NCI-H2227 (cell line): ENCODE results near the gene CYP3A7.
"Not testable (repeated sequence)": the region's sequence is repeated elsewhere in the genome, so short reads cannot be mapped to it uniquely, and the experiment has no call there.

Experiments used
- DNase-seq: peaks from one replicate; lab custom pipeline; 2025; ENCODE audit not compliant: unreplicated experiment; lab: John Stamatoyannopoulos, UW

Gene CYP3A7

DNA sequence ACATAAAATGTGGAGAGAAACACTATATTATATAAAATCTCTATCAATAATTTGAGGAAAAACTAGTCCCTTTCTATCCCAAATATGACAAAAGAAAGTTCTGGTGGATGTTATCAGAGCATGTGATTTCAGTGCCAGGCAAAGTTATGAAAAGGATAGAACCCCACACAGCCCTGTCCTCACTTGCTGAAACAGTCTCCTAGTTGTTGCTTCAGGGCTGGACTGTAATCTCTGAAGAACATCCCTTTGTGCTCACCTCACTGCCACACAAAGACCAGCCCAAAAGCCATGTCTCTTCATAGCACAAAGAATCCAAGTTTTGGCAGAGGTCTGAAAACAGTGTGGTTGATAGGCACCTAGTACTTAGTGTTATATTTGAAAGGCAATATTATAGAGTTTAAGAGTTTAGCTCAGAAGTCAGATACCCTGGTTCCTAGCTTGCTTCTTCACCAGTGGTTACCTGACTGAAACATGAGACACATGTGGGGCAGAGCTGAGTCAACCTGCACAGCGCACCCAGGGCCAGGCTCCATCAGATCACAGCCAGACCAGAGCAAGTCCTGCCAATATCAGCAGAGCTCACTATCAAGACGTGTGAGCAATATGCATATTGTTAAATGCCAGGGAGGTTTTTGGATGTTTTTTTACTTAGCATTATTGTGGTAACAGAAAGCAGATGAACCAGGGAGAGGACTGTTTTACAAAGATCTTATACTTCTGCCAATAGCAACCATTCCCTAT is 25.0 kb downstream of the CYP3A7 start:
- DNase-seq: no peak

DNA sequence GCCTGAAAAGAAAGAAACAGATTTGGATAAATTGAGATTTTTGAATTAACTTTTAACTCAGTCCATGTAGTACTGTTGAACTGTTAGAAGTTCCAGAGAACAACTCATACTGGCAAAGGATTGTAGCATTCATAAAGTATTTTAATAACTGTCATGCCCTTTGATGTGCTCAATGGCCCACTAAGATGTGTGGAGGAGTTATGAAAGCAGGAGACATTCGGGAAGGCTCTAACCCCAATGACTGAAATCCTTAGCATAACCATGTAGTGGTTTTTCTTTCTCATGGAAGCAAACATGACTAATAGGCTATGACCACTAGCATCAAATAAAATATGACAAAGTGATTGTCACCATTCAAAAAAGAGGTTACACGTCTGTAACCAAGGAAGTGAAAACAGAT is 25.7 kb downstream of the CYP3A7 start:
- no peak for DNase-seq

DNA sequence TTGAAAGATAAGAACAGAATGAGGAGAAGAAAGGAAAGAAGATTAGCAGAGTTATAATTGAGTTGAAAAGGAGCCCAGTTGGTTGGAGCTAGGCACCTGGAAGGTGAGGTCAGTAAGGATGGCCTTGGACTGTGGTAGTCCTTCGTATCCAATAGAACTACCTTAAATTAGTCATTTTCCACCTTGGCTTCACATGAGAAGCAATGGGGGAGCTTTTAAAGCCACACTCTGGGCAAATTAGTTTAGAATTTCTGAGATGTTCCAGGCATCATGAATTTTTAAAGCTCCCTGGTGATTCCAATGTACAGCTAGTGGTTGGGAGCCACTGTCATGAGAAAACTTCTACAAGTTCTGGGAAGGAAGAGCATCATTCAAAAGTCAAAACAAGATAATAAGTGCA is 27.9 kb downstream of the CYP3A7 start:
- DNase-seq: peak; percentile 17

GRCh38 chr7:99699946-99700345 is 35.0 kb downstream of the CYP3A7 start:
- peak; percentile 16 for DNase-seq

GRCh38 chr7:99698867-99699730 is 35.9 kb downstream of the CYP3A7 start:
- not testable (repeated sequence) for DNase-seq

DNA sequence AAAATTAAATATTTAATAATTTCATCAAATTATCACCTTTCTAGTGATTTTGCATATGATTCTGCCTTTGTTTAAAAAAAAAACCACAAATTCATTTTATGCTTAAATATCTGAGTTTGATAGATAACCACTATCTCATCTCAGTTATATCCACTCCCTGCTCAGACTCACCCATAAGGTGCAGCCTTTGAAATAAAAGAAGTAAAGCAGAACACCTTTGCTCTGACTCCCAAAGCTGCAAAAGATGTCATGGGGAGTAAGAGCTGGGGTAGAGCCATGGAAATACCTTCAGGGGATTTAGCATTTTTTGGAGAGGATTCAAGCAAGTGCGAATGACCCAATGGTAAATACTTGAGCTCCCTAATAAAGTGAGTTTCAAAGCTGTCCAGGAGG is 40.1 kb downstream of the CYP3A7 start:
- DNase-seq: no peak

GRCh38 chr7:99694201-99694911 is 40.6 kb downstream of the CYP3A7 start:
- DNase-seq: no peak

DNA sequence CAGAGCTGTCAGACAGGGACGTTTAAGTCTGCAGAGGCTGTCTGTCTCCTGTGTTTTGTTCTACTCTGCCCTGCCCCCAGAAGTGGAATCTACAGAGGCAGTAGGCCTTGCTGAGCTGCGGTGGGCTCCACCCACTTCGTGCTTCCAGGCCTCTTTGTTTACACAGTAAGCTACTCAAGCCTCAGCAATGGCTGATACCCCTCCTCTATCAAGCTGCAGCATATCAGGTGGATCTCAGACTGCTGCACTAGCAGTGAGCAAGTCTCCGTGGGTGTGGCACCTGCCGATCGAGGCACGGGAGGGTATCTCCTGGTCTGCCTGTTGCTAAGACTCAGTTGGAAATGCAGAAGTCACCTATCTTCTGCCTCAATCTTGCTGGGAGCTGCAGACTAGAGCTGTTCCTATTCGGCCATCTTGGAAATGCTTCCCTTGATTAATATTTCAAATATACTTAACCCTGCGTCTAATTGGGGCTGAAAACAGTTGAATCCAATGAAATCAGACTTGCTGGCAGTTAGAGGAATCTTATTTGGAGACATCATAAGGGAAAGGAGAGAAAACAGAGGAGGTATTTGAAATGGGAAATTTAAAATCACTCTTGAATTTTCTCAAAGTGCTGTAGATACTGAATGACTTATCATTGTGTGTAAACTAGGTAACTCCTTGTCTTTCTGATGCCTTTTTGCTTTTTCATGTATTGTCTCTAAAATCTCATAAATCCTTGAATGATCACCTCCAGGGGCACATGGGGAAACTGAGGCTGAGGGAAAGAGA is 41.4 kb downstream of the CYP3A7 start:
- DNase-seq: peak; percentile 59

- no peak for DNase-seq
Observed at GRCh38 chr7:99693100-99693426, 41.9 kb downstream of the CYP3A7 start.

GRCh38 chr7:99692563-99692962 is 42.4 kb downstream of the CYP3A7 start:
- not testable (repeated sequence) for DNase-seq

- DNase-seq: not testable (repeated sequence)
Observed at GRCh38 chr7:99691658-99692057, 43.3 kb downstream of the CYP3A7 start.

DNA sequence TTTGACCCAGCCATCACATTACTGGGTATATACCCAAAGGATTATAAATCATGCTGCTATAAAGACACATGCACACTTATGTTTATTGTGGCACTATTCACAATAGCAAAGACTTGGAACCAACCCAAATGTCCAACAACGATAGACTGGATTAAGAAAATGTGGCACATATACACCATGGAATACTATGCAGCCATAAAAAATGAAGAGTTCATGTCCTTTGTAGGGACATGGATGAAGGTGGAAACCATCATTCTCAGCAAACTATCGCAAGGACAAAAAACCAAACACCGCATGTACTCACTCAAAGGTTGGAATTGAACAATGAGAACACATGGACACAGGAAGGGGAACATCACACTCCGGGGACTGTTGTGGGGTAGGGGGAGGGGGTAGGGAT is 44.1 kb downstream of the CYP3A7 start:
- DNase-seq: not testable (repeated sequence)

DNA sequence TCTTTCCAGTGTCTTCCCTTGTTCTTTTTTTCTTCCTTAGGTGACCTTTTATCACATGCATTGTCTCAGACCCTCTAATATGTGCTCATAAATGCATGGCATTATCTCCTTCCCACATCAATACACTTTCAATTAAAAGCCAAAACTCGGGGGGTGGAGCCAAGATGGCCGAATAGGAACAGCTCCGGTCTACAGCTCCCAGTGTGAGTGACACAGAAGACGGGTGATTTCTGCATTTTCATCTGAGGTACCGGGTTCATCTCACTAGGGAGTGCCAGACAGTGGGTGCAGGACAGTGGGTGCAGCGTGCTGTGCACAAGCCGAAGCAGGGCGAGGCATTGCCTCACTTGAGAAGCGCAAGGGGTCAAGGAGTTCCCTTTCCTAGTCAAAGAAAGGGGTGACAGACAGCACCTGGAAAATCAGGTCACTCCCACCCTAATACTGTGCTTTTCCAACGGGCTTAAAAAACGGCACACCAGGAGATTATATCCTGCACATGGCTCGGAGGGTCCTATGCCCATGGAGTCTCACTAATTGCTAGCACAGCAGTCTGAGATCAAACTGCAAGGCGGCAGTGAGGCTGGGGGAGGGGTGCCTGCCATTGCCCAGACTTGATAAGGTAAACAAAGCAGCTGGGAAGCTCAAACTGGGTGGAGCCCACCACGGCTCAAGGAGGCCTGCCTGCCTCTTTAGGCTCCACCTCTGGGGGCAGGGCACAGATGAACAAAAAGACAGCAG is 49.0 kb downstream of the CYP3A7 start:
- not testable (repeated sequence) for DNase-seq

DNA sequence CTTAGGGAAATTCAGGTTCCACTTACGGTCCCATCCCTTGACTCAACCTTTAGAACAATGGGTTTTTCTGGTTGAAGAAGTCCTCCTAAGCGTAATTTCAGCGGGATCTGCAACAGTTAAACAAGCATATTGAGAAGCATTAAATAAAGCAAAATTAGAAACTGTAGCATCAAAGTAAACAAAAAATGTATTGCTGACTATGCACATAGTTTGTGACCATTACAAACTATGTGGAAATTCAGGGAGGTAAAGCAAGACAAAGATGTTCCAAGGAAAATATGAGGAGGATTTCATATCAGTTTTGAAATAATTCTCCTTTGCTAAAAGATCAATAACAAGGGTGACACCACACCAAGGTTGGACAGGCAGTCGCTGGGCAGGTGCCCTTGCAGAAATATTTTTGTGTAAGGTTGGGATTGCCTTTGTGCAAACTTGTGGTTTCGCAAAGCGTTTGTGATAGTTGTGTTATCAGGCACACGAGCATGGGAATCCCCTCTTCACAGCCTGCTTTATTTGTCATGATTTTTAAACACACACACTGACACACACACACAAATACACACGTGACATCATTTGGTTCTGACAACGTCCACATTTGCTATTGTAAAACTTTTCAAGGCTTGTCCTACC is 49.8 kb downstream of the CYP3A7 start:
- DNase-seq: no peak

GRCh38 chr7:99679400-99680191 is 55.4 kb downstream of the CYP3A7 start, which contains the start of gene CYP3A5:
Gene CYP3A5, minus strand, starts transcription at chr7:99679996. Its CDS starts 100 bp downstream, at chr7:99679896.
- no peak for DNase-seq

- DNase-seq: no peak
Observed at GRCh38 chr7:99679032-99679399, 56.0 kb downstream of the CYP3A7 start.

- DNase-seq: no peak
Observed at GRCh38 chr7:99677648-99678045, 57.3 kb downstream of the CYP3A7 start.

DNA sequence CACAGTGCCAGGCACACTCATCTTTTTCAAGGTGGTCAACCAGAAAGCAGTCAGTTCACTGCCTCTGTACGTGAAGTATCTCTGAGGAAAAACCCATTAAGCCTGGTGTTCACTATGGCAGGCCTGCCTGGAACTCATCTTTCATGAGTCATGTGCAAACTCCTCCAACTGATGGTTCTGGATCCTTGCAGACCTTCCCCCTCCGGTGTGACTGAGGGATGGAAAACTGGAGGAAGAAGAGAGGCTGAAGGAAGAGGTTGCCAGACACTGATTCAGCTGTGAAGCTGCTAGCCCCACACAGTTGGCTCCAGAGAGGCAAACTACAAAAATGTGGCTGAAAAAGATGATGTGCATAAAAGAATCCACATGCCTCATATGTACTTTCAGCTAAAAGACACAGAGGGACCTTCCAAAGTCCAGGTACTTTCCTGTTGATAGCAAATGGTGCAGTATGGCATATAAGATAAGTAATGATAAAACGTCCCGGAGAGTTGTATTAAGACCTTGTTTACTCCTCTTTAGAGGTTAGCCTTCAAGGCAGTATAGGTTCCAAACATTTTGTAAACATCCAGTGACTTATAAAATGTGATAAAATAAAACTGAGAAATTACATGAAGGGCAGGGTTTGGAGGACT is 57.9 kb downstream of the CYP3A7 start:
- no peak for DNase-seq
